Middle frontal gyrus (tissue), 1 donor: ENCODE measurements around the gene HSF5.

Experiments
- DNase-seq: peaks from one replicate; pipeline ENCODE4 v3.0.0-alpha.2; 2015; ENCODE audit warnings: low spot score; ENCODE audit errors: extremely low spot score

HSF5 gene

DNA sequence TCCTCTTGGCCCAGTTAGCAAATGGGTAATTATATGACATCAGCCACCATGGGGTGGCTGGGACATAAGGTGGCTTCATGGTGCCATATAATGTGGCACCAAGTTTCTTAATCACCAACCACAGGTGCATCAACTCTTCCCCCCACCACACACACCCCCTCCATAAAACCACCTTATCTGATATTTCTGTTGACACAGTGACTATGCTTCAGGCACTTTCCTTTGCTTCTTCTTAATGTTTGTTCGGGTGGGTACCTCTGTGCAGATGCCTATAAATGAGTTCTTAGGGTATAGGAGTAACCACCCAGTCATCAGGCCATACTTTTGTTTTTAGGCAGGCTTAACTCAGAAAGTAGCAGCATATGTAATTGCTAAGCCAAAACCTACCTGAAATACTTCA is 100.4 kb downstream of the HSF5 start:
- DNase-seq, result no peak

DNA sequence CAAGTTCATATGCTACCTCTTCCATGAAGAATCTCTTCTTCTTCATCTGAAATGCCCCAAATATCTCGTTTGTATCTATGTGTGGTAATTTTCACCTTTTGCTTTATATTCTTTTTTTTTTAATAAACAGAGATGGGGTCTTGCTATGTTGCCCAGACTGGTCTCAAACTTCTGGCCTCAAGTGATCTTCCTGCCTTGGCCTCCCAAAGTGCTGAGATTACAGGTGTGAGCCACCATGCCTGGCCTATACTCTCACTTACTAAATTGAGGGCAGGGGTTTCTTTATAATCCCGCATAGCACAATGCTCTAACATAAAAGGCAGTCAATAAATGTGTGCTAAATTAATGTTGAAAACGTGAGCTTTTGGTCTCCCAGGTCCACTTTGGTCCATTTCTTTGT is 101.5 kb downstream of the HSF5 start:
- DNase-seq, result no peak

DNA sequence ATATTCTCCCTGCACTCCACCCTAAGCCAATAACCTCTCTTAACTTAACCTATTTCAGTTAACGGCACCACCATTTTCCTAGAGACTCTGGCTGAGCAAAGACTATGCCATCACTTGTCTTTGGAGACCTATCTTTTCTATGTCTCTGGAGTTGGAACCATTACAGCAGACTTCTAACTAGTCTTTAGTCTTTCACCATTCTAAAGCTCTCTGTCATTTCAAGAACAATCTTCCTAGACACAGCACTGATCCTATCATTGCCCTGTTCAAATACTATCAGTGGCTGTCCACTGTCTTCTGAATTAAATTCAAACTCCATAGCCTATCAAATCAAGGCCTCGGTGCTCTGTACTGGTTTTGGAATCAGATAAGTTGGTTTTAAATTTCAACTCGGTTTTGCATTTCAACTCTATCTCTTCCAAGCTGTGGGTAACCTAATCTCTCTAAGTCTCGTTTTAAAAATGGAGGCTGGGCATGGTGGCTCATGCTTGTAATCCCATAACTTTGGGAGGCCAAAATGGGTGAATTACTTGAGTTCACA is 102.8 kb downstream of the HSF5 start:
- no peak for DNase-seq

DNA sequence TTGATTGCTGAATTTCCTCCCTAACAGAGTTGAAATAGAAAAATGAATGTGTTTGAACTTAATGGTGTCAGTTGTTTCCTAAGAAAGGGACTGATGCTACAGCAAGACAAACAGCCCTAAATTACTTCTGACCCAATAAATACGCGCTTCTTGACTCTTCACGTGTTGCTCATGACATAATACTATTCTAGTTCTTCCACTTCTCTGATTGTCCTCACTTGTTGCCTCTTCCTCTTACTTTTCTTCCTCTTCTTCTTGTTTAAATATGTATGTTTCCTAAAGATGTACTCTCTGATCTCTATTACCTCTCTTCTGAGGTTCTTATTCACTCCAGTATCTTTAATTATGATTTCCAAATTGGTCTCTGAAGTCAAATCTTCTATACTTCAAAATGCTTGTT is 103.3 kb downstream of the HSF5 start:
- DNase-seq, result no peak

DNA sequence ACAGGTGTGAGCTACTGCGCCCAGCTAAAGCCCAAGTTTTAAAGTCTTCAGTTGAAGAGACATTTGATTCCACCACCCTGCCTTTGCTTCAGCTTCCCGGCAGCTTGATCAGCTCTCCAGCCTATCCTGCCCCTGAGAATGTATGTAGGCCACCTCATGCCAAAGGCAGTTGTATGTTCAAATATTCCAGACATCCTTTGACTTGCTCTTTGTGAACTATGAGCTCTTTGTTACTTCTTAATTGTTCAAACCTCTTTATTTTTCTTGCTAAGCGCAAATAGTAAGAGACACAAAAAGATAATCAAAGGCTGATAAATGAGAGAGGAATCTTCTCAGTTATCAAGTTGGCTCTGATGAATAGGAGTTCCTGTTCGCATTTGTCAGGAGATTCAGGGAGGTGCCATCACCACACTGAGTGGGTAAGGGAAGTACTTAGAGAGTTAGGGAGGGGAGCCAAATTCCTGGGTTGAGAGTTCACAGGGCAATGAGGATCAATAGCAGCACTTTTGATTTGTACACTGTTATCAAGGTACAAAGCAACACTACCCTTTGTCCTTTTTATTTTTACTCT is 104.2 kb downstream of the HSF5 start:
- no peak for DNase-seq

DNA sequence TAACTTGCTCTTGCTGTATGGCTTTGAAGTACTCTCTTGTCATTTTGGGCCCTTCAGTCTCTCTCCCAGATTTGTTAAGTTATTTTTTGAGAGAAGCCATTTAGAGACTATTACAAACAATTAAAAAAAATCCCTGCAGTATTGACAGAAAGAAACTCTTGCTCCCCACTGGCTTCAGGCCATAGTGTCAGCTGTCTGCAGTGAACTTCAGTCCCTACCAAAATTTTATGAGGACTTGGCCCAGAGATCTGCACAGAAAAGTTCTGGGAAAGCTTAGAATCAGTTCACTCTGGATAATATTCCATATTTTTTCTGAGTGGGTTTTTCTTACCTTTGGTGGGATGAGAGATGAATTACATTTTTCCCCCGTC is 105.4 kb downstream of the HSF5 start:
- no peak for DNase-seq

DNA sequence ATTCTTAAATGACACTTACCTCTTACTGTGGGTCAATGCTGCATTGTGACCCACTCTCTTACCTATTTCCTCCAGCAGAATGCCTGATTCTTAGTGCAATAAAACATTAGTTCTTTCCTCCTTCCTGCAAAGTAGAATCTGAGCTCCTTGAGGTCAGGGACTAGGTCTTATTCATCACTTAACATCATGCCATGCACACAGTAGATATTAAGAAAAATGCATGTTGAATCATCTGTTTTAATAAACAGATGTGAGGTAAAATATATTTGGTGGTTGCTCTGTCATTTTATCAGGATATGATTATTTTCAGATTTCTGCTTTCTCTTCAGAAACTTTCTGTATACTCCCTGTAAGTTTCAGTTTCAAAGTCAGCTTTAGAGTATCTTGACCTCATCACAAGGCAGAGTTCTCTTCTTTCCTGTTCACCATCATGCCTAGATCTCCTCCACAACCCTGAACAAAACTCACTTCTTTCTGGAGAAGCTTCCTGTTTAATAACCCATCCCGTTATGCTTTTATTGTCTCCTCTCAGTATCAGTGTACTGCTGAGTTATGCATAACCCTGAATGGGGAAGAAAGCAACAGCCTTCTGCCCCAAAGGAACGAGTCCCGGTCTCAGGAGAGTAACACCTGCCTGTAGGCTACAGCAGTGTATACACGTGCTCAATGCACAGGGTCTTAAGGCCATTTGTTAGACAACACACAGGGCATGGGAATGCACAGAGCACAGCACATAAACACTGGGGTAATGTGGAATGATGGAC is 105.9 kb downstream of the HSF5 start:
- DNase-seq, result no peak

DNA sequence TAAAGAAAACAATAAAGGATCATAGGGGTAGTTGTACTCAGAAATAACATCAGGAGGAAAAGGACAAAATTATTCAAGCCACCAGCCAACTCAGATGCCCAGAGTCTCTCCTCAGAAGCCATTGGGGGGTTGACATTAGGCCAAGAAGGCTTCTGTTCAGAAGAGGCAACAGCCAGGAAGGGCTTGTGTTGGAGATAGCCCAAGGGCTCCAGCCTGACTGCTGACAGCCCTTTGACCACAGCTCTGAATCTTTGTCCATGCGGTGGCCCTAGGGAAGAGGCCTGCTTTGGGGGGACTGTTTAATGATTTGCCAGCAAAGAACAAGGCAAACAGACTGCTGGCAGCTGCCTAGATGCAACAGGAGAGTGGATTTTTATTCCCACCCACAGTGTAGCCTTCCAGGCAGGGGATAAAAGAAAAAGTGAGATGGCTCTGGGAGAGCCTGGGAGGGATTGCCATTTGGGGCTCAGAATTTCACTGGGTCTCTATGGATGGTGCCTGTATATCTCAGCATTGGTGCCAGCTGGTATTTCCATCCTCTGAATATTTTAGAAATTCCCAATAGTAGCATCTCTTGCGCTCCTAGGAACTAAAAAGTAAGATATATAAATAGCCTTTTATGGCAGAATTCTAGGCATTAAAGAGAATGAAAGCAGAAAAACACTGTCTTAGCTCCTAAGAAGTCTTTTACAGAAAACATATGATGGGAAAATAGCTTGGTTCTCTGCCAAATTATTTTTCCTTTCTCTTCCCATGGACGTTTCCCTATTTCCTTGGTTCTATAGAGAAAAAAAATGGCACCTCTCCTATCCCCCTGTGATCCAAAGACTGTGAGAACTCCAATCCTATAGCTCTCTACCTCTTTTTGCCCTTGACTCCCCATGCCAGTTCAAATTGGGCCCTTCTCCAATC is 106.8 kb downstream of the HSF5 start:
- no peak for DNase-seq

DNA sequence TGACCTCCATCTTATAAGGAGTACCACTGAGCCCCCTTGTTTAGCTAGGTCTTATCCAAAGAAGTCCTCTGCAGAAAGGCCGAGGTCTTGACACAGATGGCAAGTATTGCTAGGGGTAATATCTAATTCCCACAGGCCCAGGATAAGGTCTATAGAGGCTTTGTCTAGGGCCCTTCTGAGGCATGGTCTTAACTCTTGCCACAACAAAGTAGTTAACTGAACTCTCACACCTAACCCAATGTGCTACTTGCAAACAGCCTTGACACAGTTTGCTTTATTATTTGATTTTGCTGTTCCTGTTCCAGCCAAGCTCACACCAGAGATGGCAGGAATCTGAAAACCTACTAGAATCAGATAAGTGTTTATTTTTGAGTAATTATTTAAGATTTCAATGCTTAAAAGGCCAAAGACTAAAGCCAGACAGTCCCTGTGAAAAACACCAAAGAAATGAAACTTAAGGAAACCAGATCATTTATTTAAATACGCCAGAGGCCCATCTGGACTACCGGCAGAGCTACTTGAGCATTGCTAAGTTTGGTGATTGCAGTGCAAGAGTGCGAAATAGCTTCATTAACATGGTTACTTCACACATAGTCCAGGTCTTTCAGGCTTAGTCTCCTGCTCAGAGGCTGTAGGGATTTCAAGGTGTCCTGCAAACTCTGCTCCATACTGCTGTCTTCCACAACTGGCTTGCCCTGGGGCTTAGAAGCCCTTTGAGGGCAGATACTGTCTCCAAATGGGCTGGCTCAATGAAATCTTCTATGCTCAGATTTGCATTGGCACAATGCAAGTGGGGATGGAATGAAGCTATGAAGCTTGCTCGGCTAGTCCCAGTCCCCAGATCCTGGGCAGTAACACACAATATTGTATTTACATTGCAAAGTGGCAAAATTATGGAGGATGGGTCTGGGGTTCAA is 107.7 kb downstream of the HSF5 start:
- no peak for DNase-seq

DNA sequence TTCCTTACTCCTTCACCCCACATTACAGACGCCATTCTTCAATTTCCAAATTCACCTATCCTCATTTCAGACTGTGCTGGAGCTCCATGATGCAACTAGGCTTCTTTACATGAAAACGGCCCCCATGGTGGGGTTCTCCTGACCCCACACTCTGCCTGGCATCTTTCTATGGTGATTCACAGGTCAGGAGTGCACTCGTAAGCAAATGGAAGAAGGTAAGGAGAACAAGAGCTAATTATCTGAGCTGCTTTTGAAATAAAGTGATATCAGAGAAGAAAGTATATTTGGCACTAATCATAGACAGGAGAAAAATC is 108.7 kb downstream of the HSF5 start:
- DNase-seq, result no peak

DNA sequence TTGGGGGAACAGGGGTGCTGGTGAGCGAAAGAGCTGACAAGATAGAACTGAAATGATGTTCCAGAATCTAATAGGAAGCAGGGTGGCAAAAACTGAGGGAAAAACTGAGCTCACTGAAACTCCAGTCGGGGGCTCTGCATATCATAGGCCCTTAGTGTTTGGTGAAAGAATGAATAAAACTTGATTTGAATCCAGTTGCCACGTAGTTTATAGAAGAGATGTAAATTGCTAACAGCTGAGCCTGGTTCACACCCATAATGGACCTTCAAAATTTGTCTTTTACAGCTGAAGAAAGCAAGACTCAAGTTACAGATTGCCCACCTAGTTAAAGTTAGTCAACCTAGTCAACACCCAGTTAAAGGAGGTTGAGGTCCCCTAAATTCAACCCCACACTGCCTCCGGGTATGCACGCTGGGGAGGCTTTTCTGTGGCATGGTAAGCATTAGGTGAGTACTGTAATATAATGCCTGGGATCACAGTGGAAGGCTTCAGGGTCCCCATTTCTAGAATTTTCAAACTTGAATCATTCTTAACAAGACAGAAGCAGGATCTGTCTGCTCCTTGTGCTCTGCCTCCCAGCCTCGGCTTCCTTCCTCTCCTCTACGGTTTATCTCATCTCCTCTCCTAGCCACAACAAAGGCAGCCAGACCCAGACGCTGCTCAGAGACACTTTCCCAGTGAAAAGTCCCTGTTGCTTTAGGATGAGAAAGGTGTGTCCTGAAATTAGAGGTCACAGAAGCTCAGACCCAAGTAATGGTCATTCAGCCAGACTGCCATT is 109.3 kb downstream of the HSF5 start:
- no peak for DNase-seq

DNA sequence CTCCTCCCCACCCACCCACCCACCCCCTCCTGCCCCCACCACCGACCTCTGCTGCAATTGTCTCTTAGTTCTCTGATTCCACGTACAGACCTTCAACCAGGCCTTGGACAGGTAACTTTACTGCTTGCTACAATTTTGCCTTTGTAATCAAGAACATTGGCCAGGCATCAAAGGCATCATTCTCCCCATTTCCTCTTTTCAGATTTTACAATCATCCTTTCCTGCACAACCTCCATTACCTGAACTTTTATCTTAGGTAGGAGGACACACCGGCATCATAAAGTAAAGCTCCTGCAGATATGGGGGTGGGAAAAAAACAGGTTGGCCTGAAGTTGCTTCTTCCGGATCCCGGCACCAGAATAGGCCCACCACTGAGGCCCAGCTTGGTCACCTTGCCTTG is 110.5 kb downstream of the HSF5 start:
- DNase-seq, result no peak

DNA sequence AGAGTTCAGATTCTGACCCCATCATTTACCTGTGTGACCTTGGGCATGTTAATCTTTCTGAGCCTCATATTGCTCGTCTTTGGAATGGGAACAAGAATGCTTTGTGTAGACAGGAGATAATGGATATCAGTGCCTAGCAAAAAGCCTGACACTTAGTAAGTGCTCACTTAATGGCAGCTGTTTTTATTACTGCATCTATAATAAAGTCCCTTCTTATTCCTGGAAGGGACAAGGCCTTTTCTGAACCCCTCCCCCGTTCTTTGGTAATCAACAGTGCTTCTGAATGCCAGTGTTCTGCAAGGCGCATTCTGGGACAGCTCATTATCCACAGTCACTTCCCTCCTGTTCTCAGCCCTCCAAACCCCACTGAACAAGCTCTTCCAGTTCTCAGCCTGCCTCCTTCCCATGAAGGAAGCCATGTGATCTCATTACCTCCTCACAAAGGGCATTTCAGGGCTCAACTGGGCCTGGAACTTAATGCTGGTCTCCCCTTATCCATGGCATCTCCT is 111.1 kb downstream of the HSF5 start:
- DNase-seq, result no peak

DNA sequence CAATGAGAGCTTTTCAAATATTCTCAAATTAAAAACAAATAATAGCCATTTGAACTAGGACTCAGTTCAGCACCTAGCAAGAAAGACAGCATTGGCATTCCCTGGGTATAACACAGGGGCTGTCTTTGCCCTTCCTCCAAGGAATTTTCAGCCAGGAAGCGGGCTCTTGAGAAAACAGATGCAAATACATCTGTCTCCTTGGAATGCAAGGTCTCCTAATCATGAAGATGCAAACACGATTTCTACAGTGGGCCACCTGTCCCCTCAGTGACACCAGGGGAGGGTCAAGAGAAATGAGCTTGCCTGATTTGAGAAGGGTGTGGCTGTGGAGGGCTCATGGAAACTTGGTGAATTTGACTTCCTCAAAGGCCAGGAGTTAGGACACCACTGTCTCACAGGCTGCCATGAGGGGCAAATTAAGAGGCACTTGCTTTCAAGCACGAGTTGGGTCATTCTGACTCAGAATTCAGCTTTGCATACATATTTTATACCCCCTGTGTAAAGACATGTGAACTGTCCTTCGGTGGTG is 111.7 kb downstream of the HSF5 start:
- no peak for DNase-seq

DNA sequence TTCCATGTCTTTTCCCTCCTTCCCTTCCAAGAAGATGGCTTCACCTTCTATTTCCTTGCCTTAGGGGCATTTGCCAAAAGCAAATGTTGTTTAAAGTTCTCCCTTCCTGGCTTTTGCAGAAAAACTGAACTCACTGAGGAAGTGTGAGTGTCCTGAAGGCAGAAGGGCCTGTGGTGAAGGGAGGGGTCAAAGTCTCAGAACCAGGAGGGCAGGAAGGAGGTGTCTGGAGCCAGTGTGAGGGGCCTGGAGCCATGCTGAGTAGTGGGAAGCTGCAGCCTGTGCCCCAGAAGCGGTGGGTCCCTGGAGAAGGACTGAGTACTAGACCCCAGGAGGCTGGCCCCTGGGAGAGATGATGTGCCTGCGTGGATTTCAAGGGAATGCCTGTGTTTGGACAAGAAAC is 112.4 kb downstream of the HSF5 start:
- DNase-seq, result no peak

DNA sequence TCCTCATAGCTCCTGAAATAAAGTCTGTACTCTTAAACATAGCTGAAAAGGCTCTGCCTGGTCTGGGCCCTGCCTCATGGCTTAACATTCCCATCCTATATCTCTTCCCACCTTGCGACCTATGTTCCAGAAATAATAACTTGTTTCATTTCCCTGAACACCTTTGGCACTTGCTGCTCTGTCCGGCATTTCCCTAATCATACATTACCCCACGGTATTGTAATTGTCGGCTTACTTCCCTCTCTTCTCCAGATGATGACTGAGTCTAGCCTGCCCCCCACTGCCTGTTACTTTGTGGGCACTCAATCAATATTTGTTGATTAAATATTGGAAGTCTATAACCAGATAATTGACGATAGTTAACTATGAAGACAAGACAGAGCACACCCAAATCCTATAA is 113.0 kb downstream of the HSF5 start:
- no peak for DNase-seq

DNA sequence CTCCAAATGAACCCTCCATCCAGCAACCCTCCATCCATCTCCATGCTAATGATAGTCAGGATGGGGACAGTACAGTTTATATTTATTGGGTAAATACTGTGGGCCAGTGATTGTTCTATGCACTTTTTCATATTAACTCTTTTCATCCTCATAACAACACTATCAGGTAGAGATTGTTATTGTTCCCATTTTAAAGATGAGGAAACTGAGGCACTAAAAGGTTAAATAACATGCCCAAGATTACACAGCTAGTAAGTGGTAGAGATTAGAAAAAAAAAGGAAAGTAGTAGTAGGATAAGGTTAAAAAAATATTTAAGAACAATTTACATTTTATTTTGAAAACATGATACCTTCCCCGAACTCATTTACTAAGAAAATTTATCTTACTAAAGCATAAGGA is 114.3 kb downstream of the HSF5 start:
- DNase-seq, result no peak

DNA sequence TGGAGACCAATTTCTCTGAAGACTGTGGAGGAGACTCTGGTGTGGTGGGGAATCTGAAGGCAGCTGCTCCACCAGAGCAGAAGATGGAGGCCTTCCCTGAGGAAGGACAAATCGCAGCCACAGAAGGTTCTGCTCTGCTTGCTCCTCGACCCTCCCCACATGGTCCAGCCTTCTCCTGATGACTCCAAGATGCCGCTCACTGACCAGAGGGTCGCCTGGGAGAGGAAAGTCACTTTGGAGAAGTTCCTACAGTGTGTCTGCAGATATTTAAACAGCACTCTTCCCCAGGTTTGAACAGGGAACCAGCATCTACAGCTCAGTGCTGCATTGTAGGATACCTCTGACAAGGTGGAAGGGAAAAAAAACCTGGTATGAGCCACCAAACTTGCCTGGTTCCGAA is 115.2 kb downstream of the HSF5 start:
- DNase-seq, result no peak

DNA sequence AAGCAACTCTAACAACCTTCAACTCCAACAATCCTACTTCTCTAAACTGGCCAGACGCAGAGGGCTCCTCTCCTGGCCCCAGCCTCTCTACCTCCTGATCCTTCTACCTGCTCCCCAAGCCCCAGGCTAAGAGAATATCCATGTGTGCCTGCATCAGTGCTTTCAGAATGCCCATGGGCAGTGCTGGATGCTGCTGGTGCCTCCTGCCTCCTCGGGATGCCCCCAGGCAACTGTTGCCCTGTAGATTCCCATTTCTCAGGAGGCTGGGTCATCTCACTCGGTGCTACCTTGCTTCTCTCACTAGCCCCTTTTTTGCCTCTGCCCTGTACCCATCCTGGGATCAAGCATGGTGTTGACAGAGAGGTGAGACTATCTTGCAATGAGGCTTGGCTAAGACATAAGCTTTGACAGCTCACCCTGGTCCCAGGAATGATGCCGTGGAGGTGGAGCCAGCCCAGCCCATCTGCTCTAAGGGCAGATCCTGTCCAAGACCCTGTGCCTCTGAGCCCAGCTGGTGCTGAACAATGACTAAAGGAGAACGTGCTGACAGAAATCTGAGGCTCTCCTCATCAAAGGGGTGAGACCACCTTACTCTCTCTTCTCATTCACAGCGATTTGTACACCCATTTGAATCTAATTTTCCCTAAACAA is 116.8 kb downstream of the HSF5 start:
- DNase-seq, result no peak

DNA sequence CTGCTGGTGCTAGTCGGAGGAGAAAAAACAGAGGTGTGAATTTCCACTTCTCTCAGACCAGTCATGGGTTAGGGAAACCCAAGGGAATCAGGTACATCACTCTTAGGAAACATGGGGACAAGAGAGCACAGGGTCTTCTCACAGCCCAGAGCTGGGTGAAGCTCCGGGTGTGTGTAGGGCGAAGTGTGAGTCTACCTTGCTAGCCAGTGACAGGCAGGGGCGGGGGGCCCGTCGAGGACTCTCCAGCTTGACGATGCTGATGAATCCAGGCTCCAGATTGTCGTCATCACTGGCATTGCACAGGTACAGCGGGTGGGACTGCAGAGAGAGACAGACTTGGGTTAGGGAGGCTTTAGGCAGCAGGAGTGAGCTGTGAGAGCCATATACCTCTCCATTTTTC is 117.5 kb downstream of the HSF5 start:
- no peak for DNase-seq
